Left ventricle myocardium inferior (tissue), 1 donor: Measurements from ENCODE around the gene MAGEA9B. TPM values are rescaled to one million over a fixed set of nuclear protein-coding genes. Genes with fewer than 3 reads are reported as not detected.
"Not testable (repeated sequence)": the region's sequence is repeated elsewhere in the genome, so short reads cannot be mapped to it uniquely, and the experiment has no call there.

Source experiments
- DNase-seq: peaks from one replicate; pipeline ENCODE4 v3.0.0-alpha.2; 2020
- H3K27ac ChIP-seq: fragments of 200-600 bp; replicated peaks from 2 replicates; pipeline ENCODE4 v1.8.0; 2021
- H3K27me3 ChIP-seq: fragments of 200-600 bp; 2 replicates; pipeline ENCODE4 v1.8.0; 2021; ENCODE audit warnings: low read depth
- H3K36me3 ChIP-seq: fragments of 200-600 bp; 2 replicates; pipeline ENCODE4 v1.8.0; 2021
- H3K4me1 ChIP-seq: fragments of 200-600 bp; 2 replicates; pipeline ENCODE4 v1.8.0; 2021
- H3K4me3 ChIP-seq: fragments of 200-600 bp; 2 replicates; pipeline ENCODE4 v1.8.0; 2021; ENCODE audit warnings: mild to moderate bottlenecking, moderate library complexity
- H3K9me3 ChIP-seq: fragments of 200-600 bp; replicated peaks from 2 replicates; pipeline ENCODE4 v1.8.0; 2021
- CTCF ChIP-seq: fragments of 200-600 bp; IDR thresholded peaks from 2 replicates; pipeline ENCODE4 v1.8.0; 2021; ENCODE audit warnings: antibody characterized with exemption, mild to moderate bottlenecking, borderline replicate concordance
- intact Hi-C: fragments of 100-400 bp; cut with micrococcal nuclease; formaldehyde crosslinking; loops from one replicate; pipeline ENCODE4 v1.11.0; 2022
- total RNA-seq: library from RNA; stranded (reverse); fragmentation: NEBNext Ultra II Directional; extraction: Animal tissue kit (Norgen Biotek cat#: 25700); gene quantifications from one replicate; pipeline ENCODE4 v1.2.1, GENCODE V29; 2021
- donor health status: DM: no; HTN: yes; CAD: no; lungs with severe emphysema.

MAGEA9B gene
- total RNA-seq, 1 donor from 2014 or later, result not detected

GRCh38 chrX:149610511-149610910, 23.3 kb upstream of the MAGEA9B start:
- H3K9me3 ChIP-seq, result no peaks in the 10 kb centered on the region
- no peaks in the 10 kb centered on the region for H3K27me3 ChIP-seq
- no peak for TF ChIP-seq CTCF

GRCh38 chrX:149607699-149608098, 20.4 kb upstream of the MAGEA9B start:
- TF ChIP-seq CTCF, result no peak
- Histone ChIP-seq H3K9me3 (no peaks in the 10 kb centered on the region), H3K27me3 (no peaks in the 10 kb centered on the region), H3K27ac (no peak overlapping the region), H3K4me3 (no peak overlapping the region), H3K36me3 (peaks cover 6% of the 10 kb centered on the region), H3K4me1 (peaks cover 9% of the 10 kb centered on the region)
- no peak for DNase-seq
- intact Hi-C loops, result no loop called here

More at GRCh38 chrX:149610511-149610910, 23.3 kb upstream of the MAGEA9B start:
- no peak for DNase-seq
- H3K27ac ChIP-seq, result no peak overlapping the region
- no peak overlapping the region for H3K4me3 ChIP-seq
- intact Hi-C loops, result no loop called here
- peaks cover 9% of the 10 kb centered on the region for H3K4me1 ChIP-seq
- H3K36me3 ChIP-seq, result peaks cover 6% of the 10 kb centered on the region

GRCh38 chrX:149605248-149605885, 18.1 kb upstream of the MAGEA9B start:
- H3K9me3 ChIP-seq, DNase-seq, H3K4me3 ChIP-seq, H3K36me3 ChIP-seq, intact Hi-C loops, H3K27ac ChIP-seq, H3K4me1 ChIP-seq, H3K27me3 ChIP-seq: not testable (repeated sequence)

- DNase-seq, H3K9me3 ChIP-seq, H3K4me3 ChIP-seq, intact Hi-C loops, H3K4me1 ChIP-seq, H3K27me3 ChIP-seq, H3K36me3 ChIP-seq, H3K27ac ChIP-seq: not testable (repeated sequence)
Observed at GRCh38 chrX:149598603-149599002, 11.3 kb upstream of the MAGEA9B start.

GRCh38 chrX:149595943-149596342, 8.7 kb upstream of the MAGEA9B start:
- H3K27me3 ChIP-seq, H3K36me3 ChIP-seq, DNase-seq, H3K9me3 ChIP-seq, intact Hi-C loops, H3K27ac ChIP-seq, H3K4me3 ChIP-seq, H3K4me1 ChIP-seq: not testable (repeated sequence)

GRCh38 chrX:149595214-149595613, 8.0 kb upstream of the MAGEA9B start, which contains the start of gene HSFX2:
Gene HSFX2 (minus strand): TSS chrX:149595314. CDS start chrX:149594700, 614 bp downstream.
- H3K27ac ChIP-seq, DNase-seq, H3K9me3 ChIP-seq: not testable (repeated sequence)

GRCh38 chrX:149590993-149591392, 3.7 kb upstream of the MAGEA9B start:
- H3K27me3 ChIP-seq, DNase-seq, H3K4me1 ChIP-seq, H3K9me3 ChIP-seq, H3K27ac ChIP-seq, intact Hi-C loops, H3K36me3 ChIP-seq, H3K4me3 ChIP-seq: not testable (repeated sequence)

More at GRCh38 chrX:149595214-149595613, 8.0 kb upstream of the MAGEA9B start, which contains the start of gene HSFX2:
- H3K36me3 ChIP-seq, H3K27me3 ChIP-seq, intact Hi-C loops, H3K4me3 ChIP-seq, H3K4me1 ChIP-seq: not testable (repeated sequence)

- H3K27me3 ChIP-seq, H3K27ac ChIP-seq, intact Hi-C loops, DNase-seq, H3K4me1 ChIP-seq, H3K36me3 ChIP-seq, H3K9me3 ChIP-seq, H3K4me3 ChIP-seq: not testable (repeated sequence)
Observed at GRCh38 chrX:149585631-149586030, 1.6 kb downstream of the MAGEA9B start.

GRCh38 chrX:149573456-149573855, 13.8 kb downstream of the MAGEA9B start:
- H3K27me3 ChIP-seq, H3K4me1 ChIP-seq, H3K36me3 ChIP-seq, H3K9me3 ChIP-seq, H3K4me3 ChIP-seq, H3K27ac ChIP-seq, DNase-seq, intact Hi-C loops: not testable (repeated sequence)
